ENCODE data around the gene ATP6AP2.
"Not testable (repeated sequence)": the region's sequence is repeated elsewhere in the genome, so short reads cannot be mapped to it uniquely, and the experiment has no call there.

The ATP6AP2 gene

GRCh38 chrX:40580537-40581335 is at the start of gene ATP6AP2:
ATP6AP2 (plus strand) TSS chrX:40580970; CDS start chrX:40581066, 96 bp downstream.
- DNase-seq (ENCODE audit: low spot score): peak; percentile 94

- no peak for DNase-seq (ENCODE audit: low spot score)
Observed at GRCh38 chrX:40531056-40531826, 49.5 kb upstream of the ATP6AP2 start.

- no peak for DNase-seq (ENCODE audit: low spot score)
Observed at GRCh38 chrX:40537310-40537709, 43.5 kb upstream of the ATP6AP2 start.

- DNase-seq (ENCODE audit: low spot score): no peak
Observed at GRCh38 chrX:40538406-40538805, 42.4 kb upstream of the ATP6AP2 start.

- DNase-seq (ENCODE audit: low spot score): peak; percentile 81
Observed at GRCh38 chrX:40539214-40540142, 41.3 kb upstream of the ATP6AP2 start.

GRCh38 chrX:40542208-40542607 is 38.6 kb upstream of the ATP6AP2 start:
- DNase-seq (ENCODE audit: low spot score): no peak

GRCh38 chrX:40542972-40543371 is 37.8 kb upstream of the ATP6AP2 start:
- no peak for DNase-seq (ENCODE audit: low spot score)

- peak; percentile 36 for DNase-seq (ENCODE audit: low spot score)
Observed at GRCh38 chrX:40543661-40544328, 37.0 kb upstream of the ATP6AP2 start.

- no peak for DNase-seq (ENCODE audit: low spot score)
Observed at GRCh38 chrX:40544343-40545266, 36.2 kb upstream of the ATP6AP2 start.

GRCh38 chrX:40546870-40547269 is 33.9 kb upstream of the ATP6AP2 start:
- no peak for DNase-seq (ENCODE audit: low spot score)

GRCh38 chrX:40550066-40550465 is 30.7 kb upstream of the ATP6AP2 start:
- no peak for DNase-seq (ENCODE audit: low spot score)

GRCh38 chrX:40552768-40553167 is 28.0 kb upstream of the ATP6AP2 start:
- DNase-seq (ENCODE audit: low spot score): no peak

- DNase-seq (ENCODE audit: low spot score): no peak
Observed at GRCh38 chrX:40558590-40558989, 22.2 kb upstream of the ATP6AP2 start.

- no peak for DNase-seq (ENCODE audit: low spot score)
Observed at GRCh38 chrX:40563784-40564183, 17.0 kb upstream of the ATP6AP2 start.

- no peak for DNase-seq (ENCODE audit: low spot score)
Observed at GRCh38 chrX:40564447-40564846, 16.3 kb upstream of the ATP6AP2 start.

- no peak for DNase-seq (ENCODE audit: low spot score)
Observed at GRCh38 chrX:40570346-40571093, 10.2 kb upstream of the ATP6AP2 start.

- DNase-seq (ENCODE audit: low spot score): not testable (repeated sequence)
Observed at GRCh38 chrX:40571164-40571563, 9.6 kb upstream of the ATP6AP2 start.

GRCh38 chrX:40571600-40571999 is 9.2 kb upstream of the ATP6AP2 start:
- DNase-seq (ENCODE audit: low spot score): no peak

GRCh38 chrX:40573763-40574162 is 7.0 kb upstream of the ATP6AP2 start:
- DNase-seq (ENCODE audit: low spot score): no peak

GRCh38 chrX:40575411-40575810 is 5.4 kb upstream of the ATP6AP2 start:
- DNase-seq (ENCODE audit: low spot score): peak; percentile 50

Data from AG08395 (cell line).